ENCODE measurements around the gene PWWP2B. TPM values are rescaled to one million over a fixed set of nuclear protein-coding genes. Genes with fewer than 3 reads are reported as not detected.
A peak's percentile ranks its signal among the peaks of the same experiment; 100 is the strongest.

The PWWP2B gene
- total RNA-seq, 1 donor from 2014 or later: 12.9 TPM

GRCh38 chr10:132461683-132462231 lies 64.8 kb downstream of the PWWP2B start:
- peaks cover 4% of the 10 kb centered on the region for H3K4me1 Mint-ChIP-seq (ENCODE audit: unreplicated experiment)
- no peak for DNase-seq (ENCODE audit: extremely low spot score, unreplicated experiment)
- no peaks in the 10 kb centered on the region for H3K27me3 Mint-ChIP-seq (ENCODE audit: unreplicated experiment)
- no peak overlapping the region for H3K27ac Mint-ChIP-seq (ENCODE audit: unreplicated experiment)
- no peak for TF ChIP-seq CTCF (IDR thresholded peaks at IDR 0.05)
- H3K36me3 Mint-ChIP-seq (ENCODE audit: unreplicated experiment): no peaks in the 10 kb centered on the region
- H3K4me3 Mint-ChIP-seq (ENCODE audit: unreplicated experiment): no peak overlapping the region
- H3K9me3 Mint-ChIP-seq (ENCODE audit: unreplicated experiment): no peaks in the 10 kb centered on the region

GRCh38 chr10:132462463-132463332 lies 65.7 kb downstream of the PWWP2B start:
- DNase-seq (ENCODE audit: extremely low spot score, unreplicated experiment): no peak
- no peaks in the 10 kb centered on the region for H3K9me3 Mint-ChIP-seq (ENCODE audit: unreplicated experiment)

DNA sequence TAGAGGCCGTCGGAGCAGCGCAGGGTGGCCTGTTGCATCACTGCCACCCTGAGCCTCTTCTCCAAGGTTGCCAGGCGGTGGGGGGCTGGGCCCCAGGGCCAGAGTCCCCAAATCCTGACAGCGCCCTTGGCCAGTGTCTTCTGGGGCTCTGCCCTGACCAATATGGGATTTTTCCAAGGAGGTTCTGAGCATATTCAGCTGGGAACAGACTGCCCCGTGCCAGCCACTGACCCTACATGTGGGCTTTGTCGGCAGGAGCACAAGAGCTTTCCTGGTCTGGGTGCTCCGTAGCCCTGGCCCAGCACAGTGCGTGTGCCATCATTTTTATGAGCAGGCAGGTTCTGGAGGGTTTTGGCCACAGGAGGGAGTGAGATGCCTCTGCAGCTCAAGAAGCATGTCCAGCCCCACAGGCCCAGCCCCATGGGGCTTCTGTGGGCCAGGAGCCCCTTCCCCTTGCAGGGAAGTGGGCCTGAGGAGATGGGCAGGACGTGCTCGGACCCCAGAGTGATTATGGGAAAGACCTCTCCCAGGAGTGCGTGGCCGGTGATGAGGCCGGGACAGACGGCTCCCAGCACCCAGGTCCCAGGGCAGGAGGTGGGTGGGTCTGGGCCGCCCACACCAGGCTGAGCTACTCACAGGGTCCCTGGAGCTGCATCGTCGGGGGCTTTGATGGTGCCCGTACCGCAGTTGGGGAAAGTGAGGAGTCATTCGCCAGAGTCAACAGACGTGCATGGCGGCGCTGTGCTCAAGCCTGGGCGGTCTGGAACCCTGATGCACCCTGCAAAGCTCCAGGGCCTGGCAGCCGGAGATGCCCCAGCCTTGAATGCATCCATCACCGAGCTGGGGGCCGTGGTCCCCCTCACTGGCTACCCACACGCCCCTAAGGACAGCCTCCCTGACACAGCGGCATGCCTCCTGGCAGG lies 66.6 kb downstream of the PWWP2B start:
- Mint-ChIP-seq H3K27ac (ENCODE audit: unreplicated experiment) (no peak overlapping the region), H3K27me3 (ENCODE audit: unreplicated experiment) (no peaks in the 10 kb centered on the region), H3K4me3 (ENCODE audit: unreplicated experiment) (no peak overlapping the region), H3K36me3 (ENCODE audit: unreplicated experiment) (no peaks in the 10 kb centered on the region), H3K4me1 (ENCODE audit: unreplicated experiment) (peaks cover 3% of the 10 kb centered on the region), H3K9me3 (ENCODE audit: unreplicated experiment) (no peaks in the 10 kb centered on the region)
- peak; percentile 19 for TF ChIP-seq CTCF (IDR thresholded peaks at IDR 0.05)
- no peak for DNase-seq (ENCODE audit: extremely low spot score, unreplicated experiment)

More at GRCh38 chr10:132462463-132463332, 65.7 kb downstream of the PWWP2B start:
- TF ChIP-seq CTCF (IDR thresholded peaks at IDR 0.05): no peak
- Mint-ChIP-seq H3K4me1 (ENCODE audit: unreplicated experiment) (peaks cover 4% of the 10 kb centered on the region), H3K36me3 (ENCODE audit: unreplicated experiment) (no peaks in the 10 kb centered on the region), H3K4me3 (ENCODE audit: unreplicated experiment) (no peak overlapping the region), H3K27me3 (ENCODE audit: unreplicated experiment) (no peaks in the 10 kb centered on the region), H3K27ac (ENCODE audit: unreplicated experiment) (no peak overlapping the region)

- no peaks in the 10 kb centered on the region for H3K27me3 Mint-ChIP-seq (ENCODE audit: unreplicated experiment)
- no peaks in the 10 kb centered on the region for H3K9me3 Mint-ChIP-seq (ENCODE audit: unreplicated experiment)
- H3K4me1 Mint-ChIP-seq (ENCODE audit: unreplicated experiment): peaks cover 3% of the 10 kb centered on the region
- TF ChIP-seq CTCF (IDR thresholded peaks at IDR 0.05): no peak
- H3K4me3 Mint-ChIP-seq (ENCODE audit: unreplicated experiment): no peak overlapping the region
- H3K36me3 Mint-ChIP-seq (ENCODE audit: unreplicated experiment): no peaks in the 10 kb centered on the region
- no peak overlapping the region for H3K27ac Mint-ChIP-seq (ENCODE audit: unreplicated experiment)
- DNase-seq (ENCODE audit: extremely low spot score, unreplicated experiment): no peak
Observed at GRCh38 chr10:132464256-132465192, 67.5 kb downstream of the PWWP2B start.
